Measurements from ENCODE around the gene BARX1.

Gene BARX1

GRCh38 chr9:93947409-93948070, 7.6 kb downstream of the BARX1 start:
- Histone ChIP-seq H3K4me1 (ENCODE audit: control insufficient read depth, insufficient read depth, low read length) (no peaks in the 10 kb centered on the region), H3K27ac (ENCODE audit: extremely low read depth, low read depth, low read length) (no peak overlapping the region), H3K9me3 (ENCODE audit: control insufficient read depth, insufficient read depth, low read depth, low read length) (no peaks in the 10 kb centered on the region), H3K36me3 (ENCODE audit: control insufficient read depth in 2 of 2, insufficient read depth in 1 of 2, low read length in 2 of 2) (peaks cover 0 to 6% of the 10 kb centered on the region in 2 experiments; a peak in 1 of 3 replicates), H3K4me3 (ENCODE audit: low read depth, low read length) (no peak overlapping the region)
- ChIA-PET POLR2A (no interaction called here), CTCF (interaction anchor here (0.7 to 1.1 kb wide), 3 partner anchors 15 to 55 kb away, joined by 3 to 6 read pairs (median 5); no protein-coding TSS in a partner anchor)
- TF ChIP-seq PRDM1 (tag by site-specific recombination; IDR thresholded peaks at IDR 0.05): no peak

DNA sequence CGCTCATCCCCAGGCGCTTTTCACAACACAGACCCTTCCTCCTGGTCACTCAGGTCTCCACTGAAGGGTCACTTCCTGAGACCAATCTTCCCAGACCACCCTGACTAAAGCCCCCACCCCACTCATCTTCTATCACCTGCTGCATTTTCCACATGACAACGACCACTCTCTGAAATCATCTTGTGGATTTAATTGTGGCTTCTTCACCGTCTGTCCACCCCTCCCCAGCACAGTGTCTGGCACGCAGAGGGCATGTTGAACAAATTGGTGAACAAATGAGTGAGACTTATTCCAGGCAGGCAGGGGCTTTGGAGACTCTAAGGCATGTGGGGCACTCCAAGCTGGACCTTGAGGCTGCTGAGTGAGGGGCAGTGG, 8.8 kb downstream of the BARX1 start:
- POLR2A ChIA-PET: interaction anchor here (0.6 kb wide), 1 partner anchor 783 kb away, joined by 4 read pairs; no protein-coding TSS in a partner anchor
- H3K27ac ChIP-seq (ENCODE audit: extremely low read depth, low read depth, low read length): no peak overlapping the region
- no peak overlapping the region for H3K4me3 ChIP-seq (ENCODE audit: low read depth, low read length)
- TF ChIP-seq ZFHX2 (tag by site-specific recombination; conservative IDR thresholded peaks at IDR 0.05): 0 out of 2 replicates have a peak, but pooled peaks have one; percentile 1
- no peak for TF ChIP-seq ZNF211 (tag by site-specific recombination; IDR thresholded peaks at IDR 0.05; ENCODE audit: low read depth)
- no peaks in the 10 kb centered on the region for H3K9me3 ChIP-seq (ENCODE audit: control insufficient read depth, insufficient read depth, low read depth, low read length)
- H3K4me1 ChIP-seq (ENCODE audit: control insufficient read depth, insufficient read depth, low read length): no peaks in the 10 kb centered on the region
- CTCF ChIA-PET: interaction anchor here (1.1 kb wide), 1 partner anchor 16 kb away, joined by 5 read pairs; no protein-coding TSS in a partner anchor
- no peaks in the 10 kb centered on the region for H3K36me3 ChIP-seq (ENCODE audit: control insufficient read depth in 2 of 2, insufficient read depth in 1 of 2, low read length in 2 of 2)

DNA sequence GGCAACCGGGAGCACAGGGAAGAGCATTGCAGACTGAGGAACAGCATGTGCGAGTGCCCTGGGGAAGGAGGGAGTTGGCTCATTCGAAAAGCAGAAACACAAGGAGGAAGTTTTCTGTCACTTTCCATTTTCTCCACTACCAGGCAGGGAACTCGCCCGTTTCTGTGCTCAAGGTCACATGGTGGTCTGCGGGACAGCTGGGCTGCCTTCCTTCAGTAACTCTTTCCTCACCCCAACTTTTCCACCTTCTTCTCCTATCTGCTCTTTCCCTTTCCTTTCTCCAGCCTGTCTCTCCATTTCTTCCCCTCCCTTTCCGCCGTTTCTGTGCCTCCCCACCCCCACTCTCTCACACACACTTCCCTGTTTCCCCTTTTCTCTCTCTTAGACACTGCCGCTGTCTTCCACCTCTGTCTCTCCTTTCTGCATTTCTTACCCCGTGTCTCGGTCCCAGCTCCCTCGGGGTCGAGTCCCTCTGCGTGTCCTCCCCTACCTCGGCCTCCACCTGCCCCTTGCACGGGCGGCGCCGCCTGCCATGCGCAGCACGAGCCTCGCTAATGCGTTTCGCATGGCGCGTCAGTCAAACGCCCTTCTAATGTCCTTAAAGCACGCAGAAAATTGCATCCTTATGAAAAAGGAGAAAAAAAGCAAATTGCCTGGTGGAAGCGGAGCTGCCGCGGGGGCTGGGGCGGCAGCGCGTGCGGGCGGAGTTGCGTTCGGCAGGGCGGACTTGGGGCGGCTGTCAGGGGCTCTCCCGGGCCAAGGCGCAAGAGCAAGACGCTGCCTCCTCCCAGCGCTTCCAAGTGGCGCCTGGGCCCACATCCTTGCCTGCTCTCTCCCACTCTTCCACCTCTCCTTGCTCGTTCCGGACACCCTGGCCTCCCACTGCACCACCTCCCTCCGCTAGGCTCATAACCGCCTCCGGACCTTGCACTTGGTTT, 9.5 kb downstream of the BARX1 start:
- POLR2A ChIA-PET: interaction anchor here (0.6 kb wide), 1 partner anchor 782 kb away, joined by 4 read pairs; no protein-coding TSS in a partner anchor

GRCh38 chr9:93944011-93944410, 11.1 kb downstream of the BARX1 start:
- H3K36me3 ChIP-seq (ENCODE audit: control insufficient read depth in 2 of 2, insufficient read depth in 1 of 2, low read length in 2 of 2): no peaks in the 10 kb centered on the region
- no peak overlapping the region for H3K4me3 ChIP-seq (ENCODE audit: low read depth, low read length)
- H3K9me3 ChIP-seq (ENCODE audit: control insufficient read depth, insufficient read depth, low read depth, low read length): no peaks in the 10 kb centered on the region
- ChIA-PET CTCF (interaction anchor here (0.6 to 1.5 kb wide), 4 partner anchors 129 to 269 kb away, joined by 3 to 5 read pairs (median 3); no protein-coding TSS in a partner anchor), POLR2A (interaction anchor here (0.6 kb wide), 1 partner anchor 293 kb away, joined by 5 read pairs; no protein-coding TSS in a partner anchor)
- H3K4me1 ChIP-seq (ENCODE audit: control insufficient read depth, insufficient read depth, low read length): no peaks in the 10 kb centered on the region
- no peak overlapping the region for H3K27ac ChIP-seq (ENCODE audit: extremely low read depth, low read depth, low read length)
- TF ChIP-seq ZNF19 (tag by site-specific recombination; IDR thresholded peaks at IDR 0.05; ENCODE audit: low read depth): no peak
- no peak for TF ChIP-seq ZNF792 (tag by site-specific recombination; IDR thresholded peaks at IDR 0.05)
- no peak for TF ChIP-seq ZNF362 (tag by site-specific recombination; IDR thresholded peaks at IDR 0.05)
- no peak for TF ChIP-seq EGR2 (tag by site-specific recombination; IDR thresholded peaks at IDR 0.05; ENCODE audit: low read depth)
- TF ChIP-seq ZNF561 (tag by site-specific recombination; IDR thresholded peaks at IDR 0.05; ENCODE audit: borderline replicate concordance): no peak
- no peak for TF ChIP-seq ZFP69B (tag by site-specific recombination; IDR thresholded peaks at IDR 0.05)
- no peak for TF ChIP-seq ZNF843 (tag by site-specific recombination; IDR thresholded peaks at IDR 0.05)
- TF ChIP-seq, protein P1, sequence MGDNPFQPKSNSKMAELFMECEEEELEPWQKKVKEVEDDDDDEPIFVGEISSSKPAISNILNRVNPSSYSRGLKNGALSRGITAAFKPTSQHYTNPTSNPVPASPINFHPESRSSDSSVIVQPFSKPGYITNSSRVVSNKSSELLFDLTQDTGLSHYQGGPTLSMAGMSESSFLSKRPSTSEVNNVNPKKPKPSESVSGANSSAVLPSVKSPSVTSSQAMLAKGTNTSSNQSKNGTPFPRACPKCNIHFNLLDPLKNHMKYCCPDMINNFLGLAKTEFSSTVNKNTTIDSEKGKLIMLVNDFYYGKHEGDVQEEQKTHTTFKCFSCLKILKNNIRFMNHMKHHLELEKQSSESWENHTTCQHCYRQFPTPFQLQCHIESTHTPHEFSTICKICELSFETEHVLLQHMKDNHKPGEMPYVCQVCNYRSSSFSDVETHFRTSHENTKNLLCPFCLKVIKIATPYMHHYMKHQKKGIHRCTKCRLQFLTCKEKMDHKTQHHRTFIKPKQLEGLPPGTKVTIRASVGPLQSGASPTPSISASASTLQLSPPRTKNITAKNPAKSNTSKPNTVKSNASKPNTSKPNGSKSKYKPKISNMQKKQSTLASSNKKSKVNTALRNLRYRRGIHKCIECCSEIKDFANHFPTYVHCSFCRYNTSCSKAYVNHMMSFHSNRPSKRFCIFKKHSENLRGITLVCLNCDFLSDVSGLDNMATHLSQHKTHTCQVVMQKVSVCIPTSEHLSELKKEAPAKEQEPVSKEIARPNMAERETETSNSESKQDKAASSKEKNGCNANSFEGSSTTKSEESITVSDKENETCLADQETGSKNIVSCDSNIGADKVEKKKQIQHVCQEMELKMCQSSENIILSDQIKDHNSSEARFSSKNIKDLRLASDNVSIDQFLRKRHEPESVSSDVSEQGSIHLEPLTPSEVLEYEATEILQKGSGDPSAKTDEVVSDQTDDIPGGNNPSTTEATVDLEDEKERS (tag by site-specific recombination; IDR thresholded peaks at IDR 0.05): no peak
- TF ChIP-seq SP3 (tag by site-specific recombination; IDR thresholded peaks at IDR 0.05): no peak
- TF ChIP-seq ZNF16 (tag by site-specific recombination; IDR thresholded peaks at IDR 0.05; ENCODE audit: low read depth): no peak
- TF ChIP-seq, protein P2, sequence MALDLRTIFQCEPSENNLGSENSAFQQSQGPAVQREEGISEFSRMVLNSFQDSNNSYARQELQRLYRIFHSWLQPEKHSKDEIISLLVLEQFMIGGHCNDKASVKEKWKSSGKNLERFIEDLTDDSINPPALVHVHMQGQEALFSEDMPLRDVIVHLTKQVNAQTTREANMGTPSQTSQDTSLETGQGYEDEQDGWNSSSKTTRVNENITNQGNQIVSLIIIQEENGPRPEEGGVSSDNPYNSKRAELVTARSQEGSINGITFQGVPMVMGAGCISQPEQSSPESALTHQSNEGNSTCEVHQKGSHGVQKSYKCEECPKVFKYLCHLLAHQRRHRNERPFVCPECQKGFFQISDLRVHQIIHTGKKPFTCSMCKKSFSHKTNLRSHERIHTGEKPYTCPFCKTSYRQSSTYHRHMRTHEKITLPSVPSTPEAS (tag by site-specific recombination; IDR thresholded peaks at IDR 0.05): no peak
- TF ChIP-seq, protein P3, sequence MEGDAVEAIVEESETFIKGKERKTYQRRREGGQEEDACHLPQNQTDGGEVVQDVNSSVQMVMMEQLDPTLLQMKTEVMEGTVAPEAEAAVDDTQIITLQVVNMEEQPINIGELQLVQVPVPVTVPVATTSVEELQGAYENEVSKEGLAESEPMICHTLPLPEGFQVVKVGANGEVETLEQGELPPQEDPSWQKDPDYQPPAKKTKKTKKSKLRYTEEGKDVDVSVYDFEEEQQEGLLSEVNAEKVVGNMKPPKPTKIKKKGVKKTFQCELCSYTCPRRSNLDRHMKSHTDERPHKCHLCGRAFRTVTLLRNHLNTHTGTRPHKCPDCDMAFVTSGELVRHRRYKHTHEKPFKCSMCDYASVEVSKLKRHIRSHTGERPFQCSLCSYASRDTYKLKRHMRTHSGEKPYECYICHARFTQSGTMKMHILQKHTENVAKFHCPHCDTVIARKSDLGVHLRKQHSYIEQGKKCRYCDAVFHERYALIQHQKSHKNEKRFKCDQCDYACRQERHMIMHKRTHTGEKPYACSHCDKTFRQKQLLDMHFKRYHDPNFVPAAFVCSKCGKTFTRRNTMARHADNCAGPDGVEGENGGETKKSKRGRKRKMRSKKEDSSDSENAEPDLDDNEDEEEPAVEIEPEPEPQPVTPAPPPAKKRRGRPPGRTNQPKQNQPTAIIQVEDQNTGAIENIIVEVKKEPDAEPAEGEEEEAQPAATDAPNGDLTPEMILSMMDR (tag by site-specific recombination; IDR thresholded peaks at IDR 0.05): no peak
- TF ChIP-seq OSR2 (tag by site-specific recombination; IDR thresholded peaks at IDR 0.05): no peak

More for the DNA sequence above, 9.5 kb downstream of the BARX1 start:
- Histone ChIP-seq H3K4me1 (ENCODE audit: control insufficient read depth, insufficient read depth, low read length) (no peaks in the 10 kb centered on the region), H3K9me3 (ENCODE audit: control insufficient read depth, insufficient read depth, low read depth, low read length) (no peaks in the 10 kb centered on the region), H3K27ac (ENCODE audit: extremely low read depth, low read depth, low read length) (no peak overlapping the region), H3K36me3 (ENCODE audit: control insufficient read depth in 2 of 2, insufficient read depth in 1 of 2, low read length in 2 of 2) (no peaks in the 10 kb centered on the region), H3K4me3 (ENCODE audit: low read depth, low read length) (no peak overlapping the region)
- TF ChIP-seq ZNF621 (tag by site-specific recombination; IDR thresholded peaks at IDR 0.05): no peak
- TF ChIP-seq ZNF24 (tag by site-specific recombination; IDR thresholded peaks at IDR 0.05): no peak
- TF ChIP-seq EGR2 (tag by site-specific recombination; IDR thresholded peaks at IDR 0.05; ENCODE audit: low read depth): peak; percentile 57; the same call in 1 of the 2 replicates
- peak; percentile 67 for TF ChIP-seq ZFHX2 (tag by site-specific recombination; conservative IDR thresholded peaks at IDR 0.05)
- CTCF ChIA-PET: interaction anchor here (1.1 kb wide), 1 partner anchor 17 kb away, joined by 5 read pairs; no protein-coding TSS in a partner anchor
